ENCODE results near the gene B2M. TPM values are rescaled to one million over a fixed set of nuclear protein-coding genes. Genes with fewer than 3 reads are reported as not detected.

B2M gene
- total and polyA plus RNA-seq, 2 of the 8 experiments (the other 6 are each of a cell fraction or from before 2014, with no cell fraction given): 78.9 to 907 TPM

GRCh38 chr15:44735482-44736180, 24.3 kb downstream of the B2M start (continued):
- TF ChIP-seq CHD7 (IDR thresholded peaks at IDR 0.05; ENCODE audit: insufficient replicate concordance, low read length): no peak

All from H1 (cell line).